Mononuclear cell (primary cell): ENCODE measurements around the gene ARL13A. TPM values are rescaled to one million over a fixed set of nuclear protein-coding genes. Genes with fewer than 3 reads are reported as not detected.
"Not testable (repeated sequence)": the region's sequence is repeated elsewhere in the genome, so short reads cannot be mapped to it uniquely, and the experiment has no call there.

ENCODE experiments used
- H3K27me3 ChIP-seq: 2 replicates; pipeline ENCODE4 v1.6.0; 2011; ENCODE audit warnings: low read length, control low read depth; ENCODE audit not compliant: insufficient read depth
- H3K4me1 ChIP-seq: 2 replicates; pipeline ENCODE4 v1.5.1; 2011; ENCODE audit warnings: mild to moderate bottlenecking, low read length, control low read depth; ENCODE audit not compliant: insufficient read depth
- H3K4me3 ChIP-seq: 2 replicates; pipeline ENCODE4 v1.5.1; 2011; ENCODE audit warnings: mild to moderate bottlenecking, low read length, moderate library complexity
- H3K9me3 ChIP-seq: 2 replicates; pipeline ENCODE4 v1.5.1; 2011; ENCODE audit warnings: low read depth, mild to moderate bottlenecking, control low read depth, low read length
- total RNA-seq: library from RNA; depleted of rRNA; stranded (reverse); fragments of >200 nt; gene quantifications from one replicate; pipeline ENCODE4 v1.2.3, GENCODE V29; 2012

Gene ARL13A
- total RNA-seq, 1 donor, result not detected

GRCh38 chrX:100975212-100975611, 5.7 kb downstream of the ARL13A start:
- Histone ChIP-seq H3K9me3 (no peaks in the 10 kb centered on the region), H3K27me3 (no peaks in the 10 kb centered on the region), H3K4me3 (no peak overlapping the region), H3K4me1 (no peaks in the 10 kb centered on the region)

GRCh38 chrX:100976211-100976610, 6.7 kb downstream of the ARL13A start:
- Histone ChIP-seq H3K4me3 (no peak overlapping the region), H3K4me1 (no peaks in the 10 kb centered on the region), H3K27me3 (no peaks in the 10 kb centered on the region), H3K9me3 (no peaks in the 10 kb centered on the region)

- Histone ChIP-seq H3K27me3 (no peaks in the 10 kb centered on the region), H3K4me1 (no peaks in the 10 kb centered on the region), H3K9me3 (no peaks in the 10 kb centered on the region), H3K4me3 (no peak overlapping the region)
Measured at GRCh38 chrX:100979881-100980607, 10.5 kb downstream of the ARL13A start.

- Histone ChIP-seq H3K4me1 (no peaks in the 10 kb centered on the region), H3K27me3 (no peaks in the 10 kb centered on the region), H3K9me3 (no peaks in the 10 kb centered on the region), H3K4me3 (no peak overlapping the region)
Measured at GRCh38 chrX:100980608-100981497, 11.3 kb downstream of the ARL13A start.

GRCh38 chrX:100981498-100981845, 12.0 kb downstream of the ARL13A start:
- not testable (repeated sequence) for H3K9me3 ChIP-seq, H3K27me3 ChIP-seq, H3K4me1 ChIP-seq, H3K4me3 ChIP-seq

GRCh38 chrX:100984818-100985217, 15.3 kb downstream of the ARL13A start:
- Histone ChIP-seq H3K4me3 (no peak overlapping the region), H3K27me3 (no peaks in the 10 kb centered on the region), H3K9me3 (no peaks in the 10 kb centered on the region), H3K4me1 (no peaks in the 10 kb centered on the region)

- H3K4me1 ChIP-seq, result no peaks in the 10 kb centered on the region
- no peaks in the 10 kb centered on the region for H3K9me3 ChIP-seq
- H3K27me3 ChIP-seq, result no peaks in the 10 kb centered on the region
Measured at GRCh38 chrX:100990139-100990538, 20.6 kb downstream of the ARL13A start.

GRCh38 chrX:100994352-100995281, 25.1 kb downstream of the ARL13A start:
- Histone ChIP-seq H3K4me1 (no peaks in the 10 kb centered on the region), H3K4me3 (no peak overlapping the region), H3K27me3 (no peaks in the 10 kb centered on the region), H3K9me3 (no peaks in the 10 kb centered on the region)

More at GRCh38 chrX:100990139-100990538, 20.6 kb downstream of the ARL13A start:
- H3K4me3 ChIP-seq, result no peak overlapping the region

- Histone ChIP-seq H3K27me3 (no peaks in the 10 kb centered on the region), H3K4me3 (no peak overlapping the region), H3K4me1 (no peaks in the 10 kb centered on the region), H3K9me3 (no peaks in the 10 kb centered on the region)
Measured at GRCh38 chrX:100995469-100995868, 26.0 kb downstream of the ARL13A start.

- H3K4me1 ChIP-seq, result no peaks in the 10 kb centered on the region
- H3K4me3 ChIP-seq, result no peak overlapping the region
- H3K27me3 ChIP-seq, result no peaks in the 10 kb centered on the region
- no peaks in the 10 kb centered on the region for H3K9me3 ChIP-seq
Measured at GRCh38 chrX:100999451-100999850, 29.9 kb downstream of the ARL13A start.

GRCh38 chrX:101009090-101009489, 39.6 kb downstream of the ARL13A start:
- Histone ChIP-seq H3K27me3 (no peaks in the 10 kb centered on the region), H3K4me3 (no peak overlapping the region), H3K4me1 (no peaks in the 10 kb centered on the region), H3K9me3 (no peaks in the 10 kb centered on the region)

GRCh38 chrX:101012031-101012430, 42.5 kb downstream of the ARL13A start:
- H3K9me3 ChIP-seq, H3K4me3 ChIP-seq, H3K4me1 ChIP-seq, H3K27me3 ChIP-seq: not testable (repeated sequence)

- Histone ChIP-seq H3K27me3 (no peaks in the 10 kb centered on the region), H3K4me3 (no peak overlapping the region), H3K9me3 (no peaks in the 10 kb centered on the region), H3K4me1 (no peaks in the 10 kb centered on the region)
Measured at GRCh38 chrX:101022020-101022419, 52.5 kb downstream of the ARL13A start.

- H3K27me3 ChIP-seq, result no peaks in the 10 kb centered on the region
Measured at GRCh38 chrX:101025126-101025525, 55.6 kb downstream of the ARL13A start.

GRCh38 chrX:101028562-101028961, 59.1 kb downstream of the ARL13A start:
- Histone ChIP-seq H3K4me3 (no peak overlapping the region), H3K9me3 (no peaks in the 10 kb centered on the region), H3K27me3 (no peaks in the 10 kb centered on the region), H3K4me1 (no peaks in the 10 kb centered on the region)

More at GRCh38 chrX:101025126-101025525, 55.6 kb downstream of the ARL13A start:
- Histone ChIP-seq H3K4me3 (no peak overlapping the region), H3K9me3 (no peaks in the 10 kb centered on the region), H3K4me1 (no peaks in the 10 kb centered on the region)
